Astrocyte of the cerebellum (primary cell): ENCODE measurements around the gene PDE4D.
A peak's percentile ranks its signal among the peaks of the same experiment; 100 is the strongest.

ENCODE experiments used
- DNase-seq: peaks from one replicate; pipeline ENCODE4 v3.0.0-alpha.2; 2011; ENCODE audit warnings: low read depth
- H3K4me3 ChIP-seq: 2 replicates; pipeline ENCODE4 v1.5.1; 2011; ENCODE audit warnings: mild to moderate bottlenecking, low read depth, low read length, moderate library complexity
- in situ Hi-C: cut with HindIII; loops from 2 replicates; pipeline ENCODE4 v1.10.0; 2017; ENCODE audit warnings: low sequenced_read_pairs
- TF ChIP-seq, protein P1 (sequence below): IDR thresholded peaks from 2 replicates; pipeline ENCODE4 v1.5.1; 2012; ENCODE audit warnings: low read length, low read depth, moderate library complexity, mild to moderate bottlenecking; ENCODE audit errors: missing control alignments

The PDE4D gene

GRCh38 chr5:59746241-59746765 is 147.2 kb downstream of the PDE4D start:
- TF ChIP-seq, protein P1, sequence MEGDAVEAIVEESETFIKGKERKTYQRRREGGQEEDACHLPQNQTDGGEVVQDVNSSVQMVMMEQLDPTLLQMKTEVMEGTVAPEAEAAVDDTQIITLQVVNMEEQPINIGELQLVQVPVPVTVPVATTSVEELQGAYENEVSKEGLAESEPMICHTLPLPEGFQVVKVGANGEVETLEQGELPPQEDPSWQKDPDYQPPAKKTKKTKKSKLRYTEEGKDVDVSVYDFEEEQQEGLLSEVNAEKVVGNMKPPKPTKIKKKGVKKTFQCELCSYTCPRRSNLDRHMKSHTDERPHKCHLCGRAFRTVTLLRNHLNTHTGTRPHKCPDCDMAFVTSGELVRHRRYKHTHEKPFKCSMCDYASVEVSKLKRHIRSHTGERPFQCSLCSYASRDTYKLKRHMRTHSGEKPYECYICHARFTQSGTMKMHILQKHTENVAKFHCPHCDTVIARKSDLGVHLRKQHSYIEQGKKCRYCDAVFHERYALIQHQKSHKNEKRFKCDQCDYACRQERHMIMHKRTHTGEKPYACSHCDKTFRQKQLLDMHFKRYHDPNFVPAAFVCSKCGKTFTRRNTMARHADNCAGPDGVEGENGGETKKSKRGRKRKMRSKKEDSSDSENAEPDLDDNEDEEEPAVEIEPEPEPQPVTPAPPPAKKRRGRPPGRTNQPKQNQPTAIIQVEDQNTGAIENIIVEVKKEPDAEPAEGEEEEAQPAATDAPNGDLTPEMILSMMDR = no peak
- H3K4me3 ChIP-seq = no peak overlapping the region
- in situ Hi-C loops = no loop called here
- no peak for DNase-seq

- TF ChIP-seq, protein P1 = no peak
- H3K4me3 ChIP-seq = no peak overlapping the region
- in situ Hi-C loops = no loop called here
- peak; percentile 56 for DNase-seq
These were observed 148.1 kb downstream of the PDE4D start for GRCh38 chr5:59745415-59745863.

DNA sequence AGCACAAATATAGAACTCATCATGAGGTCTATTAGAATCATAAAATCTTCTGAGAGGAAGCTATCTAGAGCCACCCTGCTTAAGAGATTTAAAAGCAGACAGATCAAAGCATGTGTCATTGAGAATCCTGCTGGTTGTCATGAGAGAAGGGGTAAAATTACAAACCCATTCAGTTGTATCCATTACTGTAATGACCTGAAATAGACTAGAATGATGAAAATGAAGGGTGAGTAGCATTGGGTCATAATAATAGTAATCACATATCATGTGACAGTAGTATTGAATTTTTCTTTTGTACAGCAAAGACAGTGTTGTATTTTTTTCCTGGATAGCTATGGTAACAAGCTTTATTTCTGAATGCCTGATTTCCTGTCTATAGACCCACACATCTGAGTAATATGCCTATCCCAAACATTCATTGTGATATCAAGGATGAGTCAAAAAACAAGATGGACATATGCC is 149.0 kb downstream of the PDE4D start:
- TF ChIP-seq, protein P1 = no peak
- no peak for DNase-seq
- H3K4me3 ChIP-seq = no peak overlapping the region
- in situ Hi-C loops = no loop called here

- in situ Hi-C loops = no loop called here
- TF ChIP-seq, protein P1 = no peak
- no peak for DNase-seq
These were observed 151.9 kb downstream of the PDE4D start for GRCh38 chr5:59741599-59741998.

GRCh38 chr5:59738024-59738423 is 155.5 kb downstream of the PDE4D start:
- TF ChIP-seq, protein P1 = no peak
- in situ Hi-C loops = no loop called here
- no peak for DNase-seq
- H3K4me3 ChIP-seq = no peak overlapping the region

More at GRCh38 chr5:59741599-59741998, 151.9 kb downstream of the PDE4D start:
- no peak overlapping the region for H3K4me3 ChIP-seq

DNA sequence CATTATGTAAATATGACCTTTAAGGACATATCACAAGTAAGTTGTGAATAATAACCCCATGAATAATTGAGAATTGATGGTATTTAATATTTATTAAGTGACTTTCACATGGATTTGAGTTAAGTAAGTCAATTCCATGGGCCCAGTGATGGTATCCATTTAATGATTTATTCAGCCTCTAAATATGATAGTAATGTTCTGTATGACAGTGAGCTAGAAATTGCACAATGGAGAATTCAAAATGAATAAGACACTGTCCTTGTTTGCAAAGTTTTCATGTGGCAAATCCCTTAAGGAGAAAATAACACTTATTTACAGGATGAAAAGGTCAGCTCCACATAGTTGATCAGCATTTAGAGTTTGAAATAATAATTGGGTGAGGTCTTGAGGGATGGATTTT is 160.7 kb downstream of the PDE4D start:
- TF ChIP-seq, protein P1 = no peak
- no peak for DNase-seq
- H3K4me3 ChIP-seq = no peak overlapping the region
- in situ Hi-C loops = no loop called here
